Endothelial cell of umbilical vein (primary cell): Measurements from ENCODE around the gene SH3RF3.

Experiments used
- CTCF ChIP-seq, 2 donors: IDR thresholded peaks; 1 replicate in 1 of 2; 2 replicates in 1 of 2; pipeline ENCODE4 v1.5.1; 2011; ENCODE audit warnings: low read length in 2 of 2, mild to moderate bottlenecking in 2 of 2, moderate library complexity in 2 of 2, control low read depth in 1 of 2, inconsistent platforms in 1 of 2, low read depth in 1 of 2; ENCODE audit not compliant: insufficient read depth in 1 of 2; ENCODE audit errors: extremely low read depth in 1 of 2
- EZH2 ChIP-seq: IDR thresholded peaks from 2 replicates; pipeline ENCODE4 v1.6.1; 2012; ENCODE audit warnings: borderline replicate concordance, low read depth, mild to moderate bottlenecking, moderate library complexity, low read length, inconsistent platforms; ENCODE audit not compliant: severe bottlenecking
- JUN ChIP-seq: IDR thresholded peaks from 2 replicates; pipeline ENCODE4 v1.6.1; 2011; ENCODE audit warnings: borderline replicate concordance, low read depth; ENCODE audit not compliant: insufficient read length, insufficient read depth

GRCh38 chr2:109208071-109208950 is 79.3 kb downstream of the SH3RF3 start:
- TF ChIP-seq JUN: no peak
- TF ChIP-seq CTCF (IDR thresholded peaks at IDR 0.05; ENCODE audit: extremely low read depth in 1 of 2, insufficient read depth in 1 of 2, low read depth in 1 of 2, low read length in 2 of 2): no peak
- TF ChIP-seq EZH2: no peak
